Germinal center (tissue), 1 donor: ENCODE results near the gene MAPKAP1.
"Not testable (repeated sequence)": the region's sequence is repeated elsewhere in the genome, so short reads cannot be mapped to it uniquely, and the experiment has no call there.

ENCODE experiments used
- DNase-seq: peaks from one replicate; pipeline ENCODE4 v3.0.0; 2012; ENCODE audit warnings: mixed read lengths, low spot score

Gene MAPKAP1

GRCh38 chr9:125603478-125604021 lies 103.5 kb downstream of the MAPKAP1 start:
- no peak for DNase-seq

- no peak for DNase-seq
Observed at GRCh38 chr9:125601961-125602360, 105.0 kb downstream of the MAPKAP1 start.

DNA sequence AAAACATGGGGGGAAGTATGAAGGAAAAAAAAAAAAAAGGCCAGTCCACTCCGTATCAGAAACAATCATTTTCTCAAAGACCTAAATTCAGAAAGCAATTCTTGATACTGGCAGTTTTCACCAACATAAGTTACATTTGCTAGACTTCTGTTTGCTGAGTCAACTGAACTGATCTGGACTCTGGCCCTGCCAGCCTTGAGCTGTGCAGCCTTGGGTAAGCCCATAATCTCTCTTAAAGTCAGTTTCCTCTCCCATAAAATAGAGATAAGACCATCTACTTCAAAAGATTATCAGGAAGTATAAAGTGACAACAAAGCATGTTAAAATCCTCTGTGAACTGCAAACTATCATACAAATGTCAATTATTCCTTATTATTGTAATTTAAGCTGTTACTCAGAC lies 106.8 kb downstream of the MAPKAP1 start:
- no peak for DNase-seq

GRCh38 chr9:125594223-125594610 lies 112.8 kb downstream of the MAPKAP1 start:
- DNase-seq = no peak

GRCh38 chr9:125593581-125594222 lies 113.3 kb downstream of the MAPKAP1 start:
- DNase-seq = no peak

GRCh38 chr9:125591888-125592287 lies 115.1 kb downstream of the MAPKAP1 start:
- no peak for DNase-seq

DNA sequence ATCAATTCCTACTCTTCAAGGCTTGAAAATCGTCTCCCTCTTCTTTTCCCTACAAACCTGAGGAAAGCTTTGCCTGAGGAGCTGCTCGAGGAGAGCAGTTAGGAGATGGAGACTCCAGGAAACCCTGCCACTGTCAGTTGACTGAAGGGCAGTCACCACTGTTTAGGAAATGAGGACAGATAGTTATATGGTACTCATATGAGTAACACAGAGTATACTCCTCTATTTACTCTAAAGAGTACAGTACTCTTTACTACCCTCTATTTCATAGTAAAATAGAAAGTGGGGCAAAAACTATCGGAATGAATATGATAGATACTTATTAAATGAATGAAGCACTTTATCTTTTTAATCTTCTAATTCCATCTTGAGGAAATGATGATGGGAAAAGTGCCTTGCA lies 115.8 kb downstream of the MAPKAP1 start:
- DNase-seq = no peak

GRCh38 chr9:125589287-125589686 lies 117.7 kb downstream of the MAPKAP1 start:
- no peak for DNase-seq

DNA sequence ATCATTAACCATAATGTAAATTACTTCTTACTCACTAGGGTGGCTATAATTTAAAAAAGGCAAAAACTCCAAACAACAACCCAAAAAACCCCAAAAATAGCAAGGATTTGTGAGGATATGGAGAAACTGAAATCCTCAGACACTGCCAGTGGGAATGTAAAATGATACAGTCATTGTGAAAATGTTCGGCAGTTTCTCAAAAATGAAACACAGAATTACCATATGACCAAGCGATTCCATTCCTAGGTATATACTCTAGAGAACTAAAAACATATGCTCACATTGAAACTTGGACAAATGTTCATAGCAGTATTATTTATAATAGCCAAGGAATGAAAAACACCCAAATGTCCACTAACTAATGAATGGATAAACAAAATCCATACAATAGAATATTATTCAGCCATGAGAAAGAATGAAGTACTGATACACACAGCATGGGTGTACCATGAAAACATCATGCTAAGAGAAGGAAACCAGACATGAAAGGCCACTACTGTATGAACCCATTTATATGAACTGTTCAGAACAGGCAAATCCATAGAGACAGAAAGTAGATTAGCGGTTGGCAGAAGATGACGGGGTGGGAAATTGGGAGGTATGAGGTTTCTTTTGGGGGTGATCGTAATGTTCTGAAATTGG lies 119.1 kb downstream of the MAPKAP1 start:
- DNase-seq = no peak

GRCh38 chr9:125586172-125586511 lies 120.9 kb downstream of the MAPKAP1 start:
- no peak for DNase-seq

DNA sequence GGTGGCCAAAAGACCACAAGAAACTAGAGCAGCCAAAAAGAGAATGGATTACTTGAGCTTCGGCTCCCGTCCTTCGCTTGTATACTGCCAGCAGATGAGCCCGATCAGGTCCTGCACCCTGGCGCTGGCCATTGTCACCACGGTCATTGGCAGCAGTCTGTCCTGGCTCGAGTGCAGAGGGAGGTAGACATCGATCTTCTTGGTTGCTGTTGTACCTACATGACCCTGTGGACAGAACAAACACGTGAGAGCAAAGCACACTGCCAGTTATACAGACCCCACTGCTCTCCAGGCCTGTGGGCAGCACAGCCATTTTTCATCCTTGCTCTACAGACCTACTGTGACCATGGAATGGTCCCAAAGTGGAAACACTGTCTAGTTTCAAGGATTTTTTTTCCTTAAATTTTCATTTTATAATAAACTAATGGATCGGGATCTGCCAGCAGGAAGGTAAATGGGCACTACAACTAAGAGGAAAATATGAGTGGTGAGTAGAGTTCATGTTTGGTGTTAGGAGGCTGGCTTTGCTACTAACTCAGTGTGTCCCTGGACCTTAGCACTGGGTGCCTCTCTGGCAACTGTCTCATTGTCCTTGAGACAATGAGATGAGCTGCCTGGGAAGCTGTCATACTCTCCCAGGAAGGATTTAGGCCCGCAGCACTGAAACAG lies 121.4 kb downstream of the MAPKAP1 start:
- DNase-seq = no peak

GRCh38 chr9:125580701-125581286 lies 126.2 kb downstream of the MAPKAP1 start:
- DNase-seq = no peak

- no peak for DNase-seq
Observed at GRCh38 chr9:125579030-125579932, 127.7 kb downstream of the MAPKAP1 start.

DNA sequence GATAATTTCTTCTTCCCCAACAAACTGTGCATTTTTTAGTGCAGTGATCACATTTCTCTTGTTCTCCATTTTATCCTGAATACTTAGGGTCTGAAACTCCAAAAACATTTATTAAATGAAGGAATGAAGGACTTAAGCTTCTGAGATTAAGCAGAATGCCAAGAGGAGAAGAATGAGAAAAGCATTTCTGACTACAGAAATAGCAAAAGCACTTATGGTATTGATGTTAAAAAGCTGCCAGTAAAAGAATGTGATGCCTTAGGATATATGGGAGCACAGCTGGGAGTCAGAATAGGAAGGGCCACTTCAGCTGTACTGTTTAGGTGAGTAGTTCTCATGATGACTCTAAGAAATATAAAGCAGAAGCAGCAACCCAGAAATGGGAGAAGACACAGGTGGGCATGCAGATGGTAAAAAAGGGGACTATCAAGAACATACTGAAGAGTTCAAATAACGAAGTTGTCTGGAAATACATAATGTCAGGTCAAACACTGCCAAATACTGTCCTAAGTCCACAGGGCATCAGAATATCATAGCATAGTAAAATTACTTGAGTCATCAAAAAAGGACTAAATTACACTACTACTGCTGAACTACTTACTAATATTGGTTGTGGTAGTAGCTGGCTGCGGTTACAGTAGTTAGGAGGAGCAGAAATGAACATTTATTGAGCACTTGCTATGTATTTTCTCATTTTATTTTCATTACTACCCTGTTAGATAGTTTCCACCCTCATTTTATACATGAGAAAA lies 132.7 kb downstream of the MAPKAP1 start:
- DNase-seq = no peak

GRCh38 chr9:125572461-125572860 lies 134.5 kb downstream of the MAPKAP1 start:
- DNase-seq = not testable (repeated sequence)

- not testable (repeated sequence) for DNase-seq
Observed at GRCh38 chr9:125571824-125572223, 135.2 kb downstream of the MAPKAP1 start.

DNA sequence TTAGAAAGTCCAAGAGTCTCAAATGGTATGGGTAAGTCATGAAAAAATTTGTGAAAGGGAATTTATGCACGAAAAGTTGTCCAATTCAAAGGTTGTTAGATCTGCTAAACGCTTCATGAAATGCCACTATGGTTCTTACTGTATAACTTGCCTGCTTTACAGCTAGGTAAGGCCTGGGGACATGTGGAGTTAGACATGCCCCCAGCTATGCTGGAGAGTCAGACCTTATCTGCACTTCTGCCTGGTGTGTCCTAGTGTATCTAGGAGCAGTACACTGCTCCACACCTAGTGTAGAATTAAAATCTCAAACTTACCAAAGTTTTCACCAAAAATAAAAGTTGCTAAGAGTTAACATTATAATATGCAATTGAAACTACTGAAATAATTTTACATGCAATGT lies 136.8 kb downstream of the MAPKAP1 start:
- DNase-seq = no peak

- no peak for DNase-seq
Observed at GRCh38 chr9:125568621-125569020, 138.4 kb downstream of the MAPKAP1 start.

- DNase-seq = not testable (repeated sequence)
Observed at GRCh38 chr9:125566051-125566450, 141.0 kb downstream of the MAPKAP1 start.

DNA sequence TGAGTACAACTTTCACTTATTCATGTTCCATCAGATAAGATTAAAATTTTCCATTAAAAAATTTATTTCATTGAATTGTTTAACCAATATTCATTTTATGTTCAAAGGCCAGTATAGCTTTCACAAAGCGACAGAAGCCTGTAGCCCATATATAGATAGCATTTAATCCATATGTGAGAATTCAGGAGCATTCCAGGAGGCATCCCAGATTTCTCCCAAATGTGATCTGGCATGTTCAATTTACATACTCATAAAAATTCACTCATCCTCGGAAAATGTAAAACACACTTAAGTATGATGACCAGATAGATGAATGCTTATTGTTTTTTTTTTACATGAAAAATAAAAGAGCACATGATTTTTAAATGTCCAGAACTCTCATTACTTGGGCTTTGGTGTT lies 141.9 kb downstream of the MAPKAP1 start:
- DNase-seq = no peak

GRCh38 chr9:125564631-125565030 lies 142.4 kb downstream of the MAPKAP1 start:
- no peak for DNase-seq
